Dedifferentiated amniotic fluid mesenchymal stem cell (primary cell): ENCODE results near the gene PTPRG.
A peak's percentile ranks its signal among the peaks of the same experiment; 100 is the strongest.

ENCODE experiments used
- DNase-seq: peaks from one replicate; pipeline ENCODE4 v3.0.0-alpha.2; 2016; ENCODE audit errors: extremely low spot score

PTPRG gene

GRCh38 chr3:62265528-62265927 is 704.2 kb downstream of the PTPRG start:
- no peak for DNase-seq

GRCh38 chr3:62266668-62267283 is 705.4 kb downstream of the PTPRG start:
- DNase-seq = no peak

- DNase-seq = no peak
Measured at GRCh38 chr3:62276658-62277180, 715.3 kb downstream of the PTPRG start.

- no peak for DNase-seq
Measured at GRCh38 chr3:62277450-62277849, 716.1 kb downstream of the PTPRG start.

- no peak for DNase-seq
Measured at GRCh38 chr3:62277986-62278385, 716.6 kb downstream of the PTPRG start.

- DNase-seq = no peak
Measured at GRCh38 chr3:62281726-62282125, 720.4 kb downstream of the PTPRG start.

GRCh38 chr3:62284442-62284841 is 723.1 kb downstream of the PTPRG start:
- DNase-seq = no peak

- no peak for DNase-seq
Measured at GRCh38 chr3:62287392-62287927, 726.1 kb downstream of the PTPRG start.

GRCh38 chr3:62289922-62290321 is 728.6 kb downstream of the PTPRG start:
- no peak for DNase-seq

- DNase-seq = no peak
Measured at GRCh38 chr3:62293051-62293780, 731.8 kb downstream of the PTPRG start.

- DNase-seq = no peak
Measured at GRCh38 chr3:62295571-62295970, 734.2 kb downstream of the PTPRG start.

- DNase-seq = no peak
Measured at GRCh38 chr3:62300617-62301016, 739.2 kb downstream of the PTPRG start.

GRCh38 chr3:62312201-62312600 is 750.8 kb downstream of the PTPRG start:
- DNase-seq = no peak

- no peak for DNase-seq
Measured at GRCh38 chr3:62316525-62316924, 755.2 kb downstream of the PTPRG start.

GRCh38 chr3:62318365-62318751 is 757.0 kb downstream of the PTPRG start:
- no peak for DNase-seq

- DNase-seq = peak; percentile 75
Measured at GRCh38 chr3:62318752-62319569, 757.6 kb downstream of the PTPRG start.

GRCh38 chr3:62319570-62320243 is 758.3 kb downstream of the PTPRG start:
- DNase-seq = no peak

GRCh38 chr3:62323241-62323640 is 761.9 kb downstream of the PTPRG start:
- DNase-seq = no peak

GRCh38 chr3:62325896-62326295 is 764.5 kb downstream of the PTPRG start:
- no peak for DNase-seq

- no peak for DNase-seq
Measured at GRCh38 chr3:62329971-62330370, 768.6 kb downstream of the PTPRG start.

- no peak for DNase-seq
Measured at GRCh38 chr3:62332017-62332416, 770.6 kb downstream of the PTPRG start.

- peak; percentile 18 for DNase-seq
Measured at GRCh38 chr3:62332835-62333244, 771.5 kb downstream of the PTPRG start.
